Choroid plexus epithelial cell (primary cell): ENCODE results near the gene CORO7.
A peak's percentile ranks its signal among the peaks of the same experiment; 100 is the strongest.

Experiments used
- DNase-seq: peaks from one replicate; pipeline ENCODE4 v3.0.0-alpha.2; 2010; ENCODE audit warnings: low read depth
- H3K4me3 ChIP-seq: 2 replicates; pipeline ENCODE4 v1.5.1; 2011; ENCODE audit warnings: low read depth, mild to moderate bottlenecking, control low read depth, low read length, moderate library complexity
- CTCF ChIP-seq: conservative IDR thresholded peaks from 2 replicates; pipeline ENCODE4 v1.5.1; 2011; ENCODE audit warnings: low read depth, mild to moderate bottlenecking, control low read depth, inconsistent platforms, low read length, moderate library complexity

Gene CORO7

GRCh38 chr16:4333308-4333638 lies 83.1 kb downstream of the CORO7 start:
- no peak for TF ChIP-seq CTCF
- DNase-seq, result no peak

GRCh38 chr16:4332623-4333307 lies 83.6 kb downstream of the CORO7 start:
- DNase-seq, result no peak
- no peak for TF ChIP-seq CTCF
- H3K4me3 ChIP-seq, result no peak overlapping the region

More at GRCh38 chr16:4333308-4333638, 83.1 kb downstream of the CORO7 start:
- no peak overlapping the region for H3K4me3 ChIP-seq

GRCh38 chr16:4332083-4332482 lies 84.3 kb downstream of the CORO7 start:
- H3K4me3 ChIP-seq, result no peak overlapping the region
- DNase-seq, result no peak
- no peak for TF ChIP-seq CTCF

- peak; percentile 98 for TF ChIP-seq CTCF
- H3K4me3 ChIP-seq, result no peak overlapping the region
- peak; percentile 80 for DNase-seq
Measured at GRCh38 chr16:4330277-4330874, 86.0 kb downstream of the CORO7 start.

GRCh38 chr16:4328782-4329775 lies 87.3 kb downstream of the CORO7 start:
- no peak for TF ChIP-seq CTCF
- no peak overlapping the region for H3K4me3 ChIP-seq
- DNase-seq, result no peak

GRCh38 chr16:4328046-4328781 lies 88.2 kb downstream of the CORO7 start:
- peak; percentile 75 for TF ChIP-seq CTCF
- peak; percentile 79 for DNase-seq
- peak overlapping the region; percentile 57 for H3K4me3 ChIP-seq
